Nephron (organoid): ENCODE measurements around the gene CDYL.

Source experiments
- H3K27ac Mint-ChIP-seq, 3 experiments: 2 replicates each; pipeline ENCODE4 v1.8.0; 2020; ENCODE audit warnings: mixed read lengths in 3 of 3, mild to moderate bottlenecking in 2 of 3, moderate library complexity in 1 of 3
- H3K27me3 Mint-ChIP-seq: 2 replicates; pipeline ENCODE4 v1.8.0; 2021; ENCODE audit warnings: low read depth, mild to moderate bottlenecking, moderate library complexity, mixed read lengths
- H3K36me3 Mint-ChIP-seq: 2 replicates; pipeline ENCODE4 v1.8.0; 2020; ENCODE audit warnings: low read depth, mixed read lengths
- H3K4me1 Mint-ChIP-seq: 2 replicates; pipeline ENCODE4 v1.8.0; 2020; ENCODE audit warnings: mixed read lengths
- H3K4me3 Mint-ChIP-seq, 3 experiments: 2 replicates each; pipeline ENCODE4 v1.8.0; 2020; ENCODE audit warnings: mild to moderate bottlenecking in 3 of 3, mixed read lengths in 3 of 3, moderate library complexity in 2 of 3
- H3K9me3 Mint-ChIP-seq: 2 replicates; pipeline ENCODE4 v1.8.0; 2020; ENCODE audit warnings: mixed read lengths
- CTCF ChIP-seq, 3 experiments: fragments of 200-600 bp; sonication (generic); IDR thresholded peaks; one replicate each; pipeline ENCODE4 v1.5.0; 2021; ENCODE audit warnings: antibody characterized with exemption in 3 of 3; ENCODE audit not compliant: unreplicated experiment in 3 of 3

The CDYL gene

GRCh38 chr6:4812068-4812467, 35.9 kb downstream of the CDYL start:
- Mint-ChIP-seq H3K36me3 (peaks cover 28% of the 10 kb centered on the region), H3K9me3 (peaks cover 27% of the 10 kb centered on the region), H3K27me3 (no peaks in the 10 kb centered on the region), H3K27ac (no peak overlapping the region), H3K4me3 (no peak overlapping the region), H3K4me1 (peaks cover 14% of the 10 kb centered on the region)
- no peak for TF ChIP-seq CTCF (IDR thresholded peaks at IDR 0.05; ENCODE audit: unreplicated experiment in 3 of 3)

- H3K4me3 Mint-ChIP-seq, result no peak overlapping the region
- TF ChIP-seq CTCF (IDR thresholded peaks at IDR 0.05; ENCODE audit: unreplicated experiment in 3 of 3), result no peak
- peaks cover 14% of the 10 kb centered on the region for H3K4me1 Mint-ChIP-seq
- no peaks in the 10 kb centered on the region for H3K27me3 Mint-ChIP-seq
- peaks cover 25% of the 10 kb centered on the region for H3K36me3 Mint-ChIP-seq
- peaks cover 27% of the 10 kb centered on the region for H3K9me3 Mint-ChIP-seq
- H3K27ac Mint-ChIP-seq, result no peak overlapping the region
Measured at GRCh38 chr6:4813055-4813454, 36.9 kb downstream of the CDYL start.

- H3K9me3 Mint-ChIP-seq, result peaks cover 17% of the 10 kb centered on the region
- no peak for TF ChIP-seq CTCF (IDR thresholded peaks at IDR 0.05; ENCODE audit: unreplicated experiment in 3 of 3)
- H3K4me1 Mint-ChIP-seq, result peaks cover 14% of the 10 kb centered on the region
- H3K27ac Mint-ChIP-seq, result no peak overlapping the region
- peaks cover 17% of the 10 kb centered on the region for H3K36me3 Mint-ChIP-seq
- no peaks in the 10 kb centered on the region for H3K27me3 Mint-ChIP-seq
- H3K4me3 Mint-ChIP-seq, result no peak overlapping the region
Measured at GRCh38 chr6:4814212-4814611, 38.0 kb downstream of the CDYL start.

GRCh38 chr6:4814987-4815386, 38.8 kb downstream of the CDYL start:
- Mint-ChIP-seq H3K27ac (no peak overlapping the region), H3K9me3 (peaks cover 13% of the 10 kb centered on the region), H3K36me3 (peaks cover 18% of the 10 kb centered on the region), H3K4me3 (no peak overlapping the region), H3K4me1 (peaks cover 14% of the 10 kb centered on the region), H3K27me3 (no peaks in the 10 kb centered on the region)
- TF ChIP-seq CTCF (IDR thresholded peaks at IDR 0.05; ENCODE audit: unreplicated experiment in 3 of 3), result no peak

GRCh38 chr6:4815584-4815983, 39.4 kb downstream of the CDYL start:
- H3K9me3 Mint-ChIP-seq, result peaks cover 10% of the 10 kb centered on the region
- peaks cover 18% of the 10 kb centered on the region for H3K36me3 Mint-ChIP-seq
- no peak overlapping the region for H3K27ac Mint-ChIP-seq
- peaks cover 14% of the 10 kb centered on the region for H3K4me1 Mint-ChIP-seq
- H3K27me3 Mint-ChIP-seq, result no peaks in the 10 kb centered on the region
- no peak overlapping the region for H3K4me3 Mint-ChIP-seq
- no peak for TF ChIP-seq CTCF (IDR thresholded peaks at IDR 0.05; ENCODE audit: unreplicated experiment in 3 of 3)

- peaks cover 11% of the 10 kb centered on the region for H3K4me1 Mint-ChIP-seq
- peaks cover 3% of the 10 kb centered on the region for H3K9me3 Mint-ChIP-seq
- H3K4me3 Mint-ChIP-seq, result no peak overlapping the region
- no peak for TF ChIP-seq CTCF (IDR thresholded peaks at IDR 0.05; ENCODE audit: unreplicated experiment in 3 of 3)
- no peak overlapping the region for H3K27ac Mint-ChIP-seq
- peaks cover 22% of the 10 kb centered on the region for H3K36me3 Mint-ChIP-seq
- no peaks in the 10 kb centered on the region for H3K27me3 Mint-ChIP-seq
Measured at GRCh38 chr6:4816904-4817303, 40.7 kb downstream of the CDYL start.
